ENCODE data around the gene ABL2. TPM values are rescaled to one million over a fixed set of nuclear protein-coding genes. Genes with fewer than 3 reads are reported as not detected.

The ABL2 gene
- total RNA-seq, 1 experiment from 2014 or later = 27.9 TPM

DNA sequence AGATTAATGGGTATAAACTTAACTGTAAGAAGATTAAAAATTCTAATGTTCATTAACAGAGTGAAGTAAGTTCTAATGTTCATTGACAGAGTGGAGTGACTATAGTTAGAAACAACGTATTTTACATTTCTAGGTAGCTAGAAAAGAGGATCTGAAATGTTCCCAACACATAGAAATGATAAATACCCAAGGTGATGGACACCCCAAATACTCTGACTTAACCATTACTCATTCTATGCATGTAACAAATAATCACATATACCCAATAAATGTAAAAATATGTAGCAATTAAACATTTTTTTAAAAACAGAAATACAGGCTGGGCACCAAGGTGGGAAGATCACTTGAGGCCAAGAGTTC lies 62.1 kb downstream of the ABL2 start:
- no peaks in the 10 kb centered on the region for H3K36me3 ChIP-seq (ENCODE audit: insufficient read depth, low read length, poor library complexity, severe bottlenecking)
- POLR2A ChIA-PET (ENCODE audit: low non-redundant PET) = no interaction called here
- H3K4me1 ChIP-seq (ENCODE audit: insufficient read depth, low read length, poor library complexity, severe bottlenecking) = peaks cover 21% of the 10 kb centered on the region
- no peaks in the 10 kb centered on the region for H3K27me3 ChIP-seq (replicated peaks; ENCODE audit: insufficient read depth, low read depth, low read length, poor library complexity)
- no peak overlapping the region for H3K27ac ChIP-seq (ENCODE audit: low read depth, low read length, poor library complexity, severe bottlenecking)
- H3K4me3 ChIP-seq (ENCODE audit: low read depth, low read length, poor library complexity, severe bottlenecking) = no peak overlapping the region
- no peak for DNase-seq (ENCODE audit: low spot score)
- TF ChIP-seq CTCF (conservative IDR thresholded peaks at IDR 0.05; ENCODE audit: low read depth, low read length) (no peak), EZH2 (IDR thresholded peaks at IDR 0.05; ENCODE audit: borderline replicate concordance, low read depth, low read length, poor library complexity, severe bottlenecking) (no peak)
- intact Hi-C loops (cut with micrococcal nuclease; ENCODE audit: unreplicated experiment) = no loop called here
- no peaks in the 10 kb centered on the region for H3K9me3 ChIP-seq (ENCODE audit: low read depth, low read length, poor library complexity, severe bottlenecking)
- no TSS peak for BruUV-seq (replicated peaks)
- CTCF ChIA-PET = no interaction called here

DNA sequence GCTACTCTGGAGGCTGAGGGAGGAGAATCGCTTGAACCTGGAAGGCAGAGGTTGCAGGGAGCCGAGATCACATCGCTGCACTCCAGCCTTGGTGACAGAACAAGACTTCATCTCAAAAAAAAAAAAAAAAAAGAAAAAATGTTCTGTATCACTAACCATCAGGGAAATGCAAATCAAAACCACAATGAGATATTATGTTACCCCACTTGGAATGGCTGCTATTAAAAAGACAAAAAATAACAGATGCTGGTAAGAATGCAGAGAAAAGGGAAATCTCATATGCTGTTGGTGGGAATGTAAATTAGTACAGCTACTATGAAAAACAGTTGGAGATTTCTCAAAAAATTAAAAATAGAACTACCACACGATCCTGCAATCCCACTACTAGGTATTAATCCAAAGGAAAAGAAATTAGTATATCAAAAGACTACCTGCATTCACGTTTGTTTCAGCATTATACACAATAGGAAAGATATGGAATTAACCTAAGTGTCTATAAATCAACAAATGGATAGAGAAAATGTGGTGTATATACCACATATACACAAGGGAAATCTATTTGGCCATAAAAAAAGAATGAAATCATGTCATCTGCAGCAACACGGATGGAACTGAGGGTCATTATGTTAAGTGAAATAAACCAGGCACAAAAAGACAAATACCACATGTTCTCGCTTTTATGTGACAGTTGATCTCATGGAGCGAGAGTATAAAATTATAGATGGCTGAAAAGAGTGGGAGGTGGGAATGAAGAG lies 62.6 kb downstream of the ABL2 start:
- Histone ChIP-seq H3K9me3 (ENCODE audit: low read depth, low read length, poor library complexity, severe bottlenecking) (no peaks in the 10 kb centered on the region), H3K36me3 (ENCODE audit: insufficient read depth, low read length, poor library complexity, severe bottlenecking) (no peaks in the 10 kb centered on the region), H3K4me1 (ENCODE audit: insufficient read depth, low read length, poor library complexity, severe bottlenecking) (peaks cover 21% of the 10 kb centered on the region), H3K27me3 (replicated peaks; ENCODE audit: insufficient read depth, low read depth, low read length, poor library complexity) (no peaks in the 10 kb centered on the region), H3K27ac (ENCODE audit: low read depth, low read length, poor library complexity, severe bottlenecking) (no peak overlapping the region), H3K4me3 (ENCODE audit: low read depth, low read length, poor library complexity, severe bottlenecking) (no peak overlapping the region)
- POLR2A ChIA-PET (ENCODE audit: low non-redundant PET) = no interaction called here
- TF ChIP-seq EZH2 (IDR thresholded peaks at IDR 0.05; ENCODE audit: borderline replicate concordance, low read depth, low read length, poor library complexity, severe bottlenecking) = no peak
- TF ChIP-seq CTCF (conservative IDR thresholded peaks at IDR 0.05; ENCODE audit: low read depth, low read length) = no peak
- no TSS peak for BruUV-seq (replicated peaks)
- intact Hi-C loops (cut with micrococcal nuclease; ENCODE audit: unreplicated experiment) = no loop called here
- CTCF ChIA-PET = interaction anchor here (0.8 kb wide), 1 partner anchor 45 kb away, joined by 4 read pairs; no protein-coding TSS in a partner anchor
- peak; percentile 69 for DNase-seq (ENCODE audit: low spot score)

GRCh38 chr1:179164494-179164893 lies 65.0 kb downstream of the ABL2 start:
- Histone ChIP-seq H3K36me3 (ENCODE audit: insufficient read depth, low read length, poor library complexity, severe bottlenecking) (no peaks in the 10 kb centered on the region), H3K4me3 (ENCODE audit: low read depth, low read length, poor library complexity, severe bottlenecking) (no peak overlapping the region), H3K27me3 (replicated peaks; ENCODE audit: insufficient read depth, low read depth, low read length, poor library complexity) (no peaks in the 10 kb centered on the region), H3K9me3 (ENCODE audit: low read depth, low read length, poor library complexity, severe bottlenecking) (no peaks in the 10 kb centered on the region), H3K4me1 (ENCODE audit: insufficient read depth, low read length, poor library complexity, severe bottlenecking) (peaks cover 13% of the 10 kb centered on the region), H3K27ac (ENCODE audit: low read depth, low read length, poor library complexity, severe bottlenecking) (no peak overlapping the region)
- POLR2A ChIA-PET (ENCODE audit: low non-redundant PET) = no interaction called here
- TF ChIP-seq CTCF (conservative IDR thresholded peaks at IDR 0.05; ENCODE audit: low read depth, low read length) (no peak), EZH2 (IDR thresholded peaks at IDR 0.05; ENCODE audit: borderline replicate concordance, low read depth, low read length, poor library complexity, severe bottlenecking) (no peak)
- intact Hi-C loops (cut with micrococcal nuclease; ENCODE audit: unreplicated experiment) = loop anchor here (2.0 kb wide), 1 partner anchor 14 kb away; no protein-coding TSS in a partner anchor
- DNase-seq (ENCODE audit: low spot score) = no peak
- BruUV-seq (replicated peaks) = no TSS peak
- CTCF ChIA-PET = no interaction called here

All from A673 (cell line).